ENCODE data around the gene RAPGEF2. TPM values are rescaled to one million over a fixed set of nuclear protein-coding genes. Genes with fewer than 3 reads are reported as not detected.

The RAPGEF2 gene
- total RNA-seq, 1 donor = 57.9 TPM

DNA sequence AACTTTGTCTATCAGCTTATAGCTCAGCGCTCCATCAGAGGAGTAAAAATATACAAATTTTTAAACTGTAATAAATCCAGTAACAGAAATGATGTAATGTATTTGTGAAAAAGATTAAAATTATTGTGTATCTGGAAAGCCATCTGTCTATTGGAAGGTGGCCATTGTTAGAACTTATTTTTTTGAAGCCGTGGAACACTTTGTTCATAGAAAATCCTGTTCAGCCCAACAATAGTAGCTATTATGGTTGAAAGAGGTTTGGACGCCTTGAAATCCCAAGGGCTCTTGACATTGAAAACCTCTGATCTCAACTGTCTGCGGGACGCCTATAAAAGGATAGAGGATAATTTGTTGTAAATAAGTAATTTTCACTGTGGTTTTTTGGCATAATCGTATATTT lies 98.3 kb downstream of the RAPGEF2 start:
- H3K4me3 ChIP-seq (ENCODE audit: low read length) = no peak overlapping the region
- no peaks in the 10 kb centered on the region for H3K27me3 ChIP-seq (ENCODE audit: insufficient read depth, low read length)
- no peaks in the 10 kb centered on the region for H3K9me3 ChIP-seq (ENCODE audit: low read depth, low read length)

DNA sequence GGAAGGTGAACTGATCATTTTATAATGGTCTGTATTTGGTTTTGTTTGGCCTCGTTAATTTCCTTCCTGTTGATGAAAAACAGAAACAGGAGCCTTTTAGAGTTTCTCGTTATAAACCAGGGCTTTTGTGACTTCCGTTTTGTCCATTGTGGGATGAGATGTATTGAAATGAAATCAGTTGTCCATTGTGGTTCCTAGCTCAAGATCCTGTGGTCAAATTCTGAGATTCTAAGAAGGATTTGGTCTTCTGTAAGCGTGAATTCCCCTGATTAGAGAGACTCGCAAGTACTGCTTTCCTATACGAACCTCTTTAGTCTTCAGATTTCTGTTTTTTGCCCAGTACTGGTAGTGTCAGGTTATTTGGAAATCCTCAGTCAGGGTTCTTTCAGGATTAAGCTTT lies 101.7 kb downstream of the RAPGEF2 start:
- H3K4me3 ChIP-seq (ENCODE audit: low read length) = no peak overlapping the region
- no peaks in the 10 kb centered on the region for H3K27me3 ChIP-seq (ENCODE audit: insufficient read depth, low read length)
- peaks cover 26% of the 10 kb centered on the region for H3K4me1 ChIP-seq (ENCODE audit: insufficient read depth, low read length)

More for the DNA sequence above, 98.3 kb downstream of the RAPGEF2 start:
- peaks cover 21% of the 10 kb centered on the region for H3K4me1 ChIP-seq (ENCODE audit: insufficient read depth, low read length)

GRCh38 chr4:159205466-159205865 lies 102.6 kb downstream of the RAPGEF2 start:
- Histone ChIP-seq H3K4me3 (ENCODE audit: low read length) (no peak overlapping the region), H3K27me3 (ENCODE audit: insufficient read depth, low read length) (no peaks in the 10 kb centered on the region), H3K9me3 (ENCODE audit: low read depth, low read length) (no peaks in the 10 kb centered on the region), H3K4me1 (ENCODE audit: insufficient read depth, low read length) (peaks cover 26% of the 10 kb centered on the region)

More for the DNA sequence above, 101.7 kb downstream of the RAPGEF2 start:
- no peaks in the 10 kb centered on the region for H3K9me3 ChIP-seq (ENCODE audit: low read depth, low read length)

- Histone ChIP-seq H3K4me1 (ENCODE audit: insufficient read depth, low read length) (peaks cover 26% of the 10 kb centered on the region), H3K4me3 (ENCODE audit: low read length) (no peak overlapping the region), H3K9me3 (ENCODE audit: low read depth, low read length) (no peaks in the 10 kb centered on the region), H3K27me3 (ENCODE audit: insufficient read depth, low read length) (no peaks in the 10 kb centered on the region)
Measured at GRCh38 chr4:159206427-159206871, 103.6 kb downstream of the RAPGEF2 start.

GRCh38 chr4:159209249-159209648 lies 106.4 kb downstream of the RAPGEF2 start:
- Histone ChIP-seq H3K4me3 (ENCODE audit: low read length) (no peak overlapping the region), H3K9me3 (ENCODE audit: low read depth, low read length) (no peaks in the 10 kb centered on the region), H3K4me1 (ENCODE audit: insufficient read depth, low read length) (peaks cover 20% of the 10 kb centered on the region), H3K27me3 (ENCODE audit: insufficient read depth, low read length) (no peaks in the 10 kb centered on the region)

- H3K4me1 ChIP-seq (ENCODE audit: insufficient read depth, low read length) = peaks cover 7% of the 10 kb centered on the region
- H3K4me3 ChIP-seq (ENCODE audit: low read length) = no peak overlapping the region
- no peaks in the 10 kb centered on the region for H3K27me3 ChIP-seq (ENCODE audit: insufficient read depth, low read length)
- no peaks in the 10 kb centered on the region for H3K9me3 ChIP-seq (ENCODE audit: low read depth, low read length)
Measured at GRCh38 chr4:159210975-159211374, 108.1 kb downstream of the RAPGEF2 start.

- Histone ChIP-seq H3K4me3 (ENCODE audit: low read length) (no peak overlapping the region), H3K27me3 (ENCODE audit: insufficient read depth, low read length) (no peaks in the 10 kb centered on the region), H3K4me1 (ENCODE audit: insufficient read depth, low read length) (no peaks in the 10 kb centered on the region), H3K9me3 (ENCODE audit: low read depth, low read length) (no peaks in the 10 kb centered on the region)
Measured at GRCh38 chr4:159212675-159213293, 109.9 kb downstream of the RAPGEF2 start.

DNA sequence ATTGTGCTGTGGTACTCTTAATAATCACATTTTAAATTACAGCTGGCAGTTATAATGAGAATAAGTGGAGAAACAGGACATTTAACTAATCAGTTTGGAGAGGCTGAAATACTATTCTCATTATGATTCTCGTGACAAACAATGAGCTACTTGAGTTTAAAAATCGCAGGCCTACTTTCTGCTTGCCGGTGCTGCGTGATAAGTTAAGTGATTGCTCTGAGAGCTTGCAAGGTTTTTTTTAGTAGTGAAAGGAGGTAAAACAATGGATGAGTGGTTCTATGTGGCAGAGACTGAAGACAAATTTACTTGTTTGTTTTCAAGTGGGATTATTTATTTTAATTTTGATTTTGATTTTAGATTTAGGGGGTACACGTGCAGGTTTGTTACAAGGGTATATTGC lies 114.0 kb downstream of the RAPGEF2 start:
- no peak overlapping the region for H3K4me3 ChIP-seq (ENCODE audit: low read length)
- no peaks in the 10 kb centered on the region for H3K9me3 ChIP-seq (ENCODE audit: low read depth, low read length)
- H3K4me1 ChIP-seq (ENCODE audit: insufficient read depth, low read length) = no peaks in the 10 kb centered on the region
- no peaks in the 10 kb centered on the region for H3K27me3 ChIP-seq (ENCODE audit: insufficient read depth, low read length)

- Histone ChIP-seq H3K27me3 (ENCODE audit: insufficient read depth, low read length) (no peaks in the 10 kb centered on the region), H3K4me3 (ENCODE audit: low read length) (no peak overlapping the region), H3K9me3 (ENCODE audit: low read depth, low read length) (no peaks in the 10 kb centered on the region), H3K4me1 (ENCODE audit: insufficient read depth, low read length) (no peaks in the 10 kb centered on the region)
Measured at GRCh38 chr4:159219862-159220261, 117.0 kb downstream of the RAPGEF2 start.

DNA sequence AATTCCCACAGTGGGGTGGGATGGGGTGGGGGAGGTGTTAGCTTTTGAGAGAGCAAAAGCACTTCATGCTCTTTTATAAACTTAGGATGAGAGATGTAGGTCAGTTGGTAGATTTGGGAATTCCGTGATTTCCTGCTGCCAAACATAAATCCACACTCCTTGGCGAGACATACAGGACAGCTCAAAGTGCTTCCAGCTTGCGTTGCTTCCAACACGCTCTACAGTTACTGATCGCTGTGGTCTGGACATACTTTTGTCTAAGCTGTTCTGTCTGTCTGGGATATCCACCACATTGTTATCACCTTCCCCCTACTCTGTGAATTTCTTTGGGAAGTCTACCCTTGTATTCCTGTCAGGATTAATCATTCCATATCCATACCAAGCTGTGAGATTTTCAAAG lies 117.5 kb downstream of the RAPGEF2 start:
- no peak overlapping the region for H3K4me3 ChIP-seq (ENCODE audit: low read length)

DNA sequence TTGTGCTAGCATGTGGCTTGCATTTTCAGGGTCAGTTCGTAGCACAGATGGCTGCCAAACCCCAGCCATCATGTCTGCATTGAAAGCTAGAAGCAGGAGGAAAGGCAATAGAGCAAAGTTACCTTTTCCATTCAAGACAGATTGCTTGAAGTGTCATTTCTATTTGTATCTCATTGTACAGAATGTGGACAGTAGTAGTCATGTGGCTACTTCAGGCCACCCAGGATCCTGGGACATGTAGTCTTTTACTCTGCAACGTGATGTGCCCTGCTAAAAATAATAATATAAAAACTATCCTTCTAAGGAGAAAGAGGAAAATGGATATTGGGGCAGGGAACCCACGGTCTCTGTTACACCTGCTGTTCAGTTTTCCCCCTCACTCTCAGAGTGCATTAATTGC lies 118.4 kb downstream of the RAPGEF2 start:
- no peaks in the 10 kb centered on the region for H3K27me3 ChIP-seq (ENCODE audit: insufficient read depth, low read length)
- no peaks in the 10 kb centered on the region for H3K4me1 ChIP-seq (ENCODE audit: insufficient read depth, low read length)
- no peak overlapping the region for H3K4me3 ChIP-seq (ENCODE audit: low read length)

More for the DNA sequence above, 117.5 kb downstream of the RAPGEF2 start:
- H3K4me1 ChIP-seq (ENCODE audit: insufficient read depth, low read length) = no peaks in the 10 kb centered on the region
- no peaks in the 10 kb centered on the region for H3K27me3 ChIP-seq (ENCODE audit: insufficient read depth, low read length)
- no peaks in the 10 kb centered on the region for H3K9me3 ChIP-seq (ENCODE audit: low read depth, low read length)

GRCh38 chr4:159222043-159222552 lies 119.2 kb downstream of the RAPGEF2 start:
- H3K4me1 ChIP-seq (ENCODE audit: insufficient read depth, low read length) = no peaks in the 10 kb centered on the region
- no peak overlapping the region for H3K4me3 ChIP-seq (ENCODE audit: low read length)
- no peaks in the 10 kb centered on the region for H3K27me3 ChIP-seq (ENCODE audit: insufficient read depth, low read length)
- no peaks in the 10 kb centered on the region for H3K9me3 ChIP-seq (ENCODE audit: low read depth, low read length)

More for the DNA sequence above, 118.4 kb downstream of the RAPGEF2 start:
- H3K9me3 ChIP-seq (ENCODE audit: low read depth, low read length) = no peaks in the 10 kb centered on the region

- Histone ChIP-seq H3K4me1 (ENCODE audit: insufficient read depth, low read length) (no peaks in the 10 kb centered on the region), H3K27me3 (ENCODE audit: insufficient read depth, low read length) (no peaks in the 10 kb centered on the region), H3K9me3 (ENCODE audit: low read depth, low read length) (no peaks in the 10 kb centered on the region), H3K4me3 (ENCODE audit: low read length) (no peak overlapping the region)
Measured at GRCh38 chr4:159224408-159224807, 121.5 kb downstream of the RAPGEF2 start.

DNA sequence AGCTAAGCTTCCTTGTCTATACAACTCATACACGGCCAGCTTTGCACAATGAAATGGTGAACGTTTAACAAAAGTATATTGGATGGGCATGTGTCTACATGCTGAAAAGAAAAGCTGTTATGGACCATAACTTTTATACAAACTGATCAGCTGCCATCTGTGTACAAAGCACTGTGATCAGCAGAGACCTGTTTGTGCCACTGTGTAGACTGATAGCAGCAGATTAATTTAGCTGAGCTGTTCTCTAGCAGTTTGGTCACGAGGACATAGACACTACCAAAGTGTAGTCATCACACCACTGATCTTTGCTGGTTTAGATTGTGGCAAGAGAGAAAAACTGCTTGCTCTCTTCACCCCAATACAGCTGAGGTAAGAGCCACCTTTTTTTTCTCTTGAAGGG lies 124.5 kb downstream of the RAPGEF2 start:
- Histone ChIP-seq H3K27me3 (ENCODE audit: insufficient read depth, low read length) (no peaks in the 10 kb centered on the region), H3K4me1 (ENCODE audit: insufficient read depth, low read length) (no peaks in the 10 kb centered on the region), H3K4me3 (ENCODE audit: low read length) (no peak overlapping the region), H3K9me3 (ENCODE audit: low read depth, low read length) (no peaks in the 10 kb centered on the region)

GRCh38 chr4:159227984-159228383 lies 125.1 kb downstream of the RAPGEF2 start:
- Histone ChIP-seq H3K4me3 (ENCODE audit: low read length) (no peak overlapping the region), H3K27me3 (ENCODE audit: insufficient read depth, low read length) (no peaks in the 10 kb centered on the region), H3K9me3 (ENCODE audit: low read depth, low read length) (no peaks in the 10 kb centered on the region), H3K4me1 (ENCODE audit: insufficient read depth, low read length) (peaks cover 4% of the 10 kb centered on the region)

- no peak overlapping the region for H3K4me3 ChIP-seq (ENCODE audit: low read length)
- H3K27me3 ChIP-seq (ENCODE audit: insufficient read depth, low read length) = no peaks in the 10 kb centered on the region
- no peaks in the 10 kb centered on the region for H3K9me3 ChIP-seq (ENCODE audit: low read depth, low read length)
- peaks cover 4% of the 10 kb centered on the region for H3K4me1 ChIP-seq (ENCODE audit: insufficient read depth, low read length)
Measured at GRCh38 chr4:159229164-159229563, 126.3 kb downstream of the RAPGEF2 start.
